Nephron (organoid): ENCODE measurements around the gene FAM114A1.

Experiments used
- H3K27ac Mint-ChIP-seq, 3 experiments: 2 replicates each; pipeline ENCODE4 v1.8.0; 2020; ENCODE audit warnings: mixed read lengths in 3 of 3, mild to moderate bottlenecking in 2 of 3, moderate library complexity in 1 of 3
- H3K27me3 Mint-ChIP-seq: 2 replicates; pipeline ENCODE4 v1.8.0; 2021; ENCODE audit warnings: low read depth, mild to moderate bottlenecking, moderate library complexity, mixed read lengths
- H3K36me3 Mint-ChIP-seq: 2 replicates; pipeline ENCODE4 v1.8.0; 2020; ENCODE audit warnings: low read depth, mixed read lengths
- H3K4me1 Mint-ChIP-seq: 2 replicates; pipeline ENCODE4 v1.8.0; 2020; ENCODE audit warnings: mixed read lengths
- H3K4me3 Mint-ChIP-seq, 3 experiments: 2 replicates each; pipeline ENCODE4 v1.8.0; 2020; ENCODE audit warnings: mild to moderate bottlenecking in 3 of 3, mixed read lengths in 3 of 3, moderate library complexity in 2 of 3
- H3K9me3 Mint-ChIP-seq: 2 replicates; pipeline ENCODE4 v1.8.0; 2020; ENCODE audit warnings: mixed read lengths
- CTCF ChIP-seq, 3 experiments: fragments of 200-600 bp; sonication (generic); IDR thresholded peaks; one replicate each; pipeline ENCODE4 v1.5.0; 2021; ENCODE audit warnings: antibody characterized with exemption in 3 of 3; ENCODE audit not compliant: unreplicated experiment in 3 of 3

Gene FAM114A1

GRCh38 chr4:38965866-38966265 is 98.3 kb downstream of the FAM114A1 start:
- Mint-ChIP-seq H3K4me1 (no peaks in the 10 kb centered on the region), H3K36me3 (no peaks in the 10 kb centered on the region), H3K27ac (no peak overlapping the region), H3K27me3 (no peaks in the 10 kb centered on the region), H3K9me3 (peaks cover 5% of the 10 kb centered on the region), H3K4me3 (no peak overlapping the region)
- no peak for TF ChIP-seq CTCF (IDR thresholded peaks at IDR 0.05; ENCODE audit: unreplicated experiment in 3 of 3)

DNA sequence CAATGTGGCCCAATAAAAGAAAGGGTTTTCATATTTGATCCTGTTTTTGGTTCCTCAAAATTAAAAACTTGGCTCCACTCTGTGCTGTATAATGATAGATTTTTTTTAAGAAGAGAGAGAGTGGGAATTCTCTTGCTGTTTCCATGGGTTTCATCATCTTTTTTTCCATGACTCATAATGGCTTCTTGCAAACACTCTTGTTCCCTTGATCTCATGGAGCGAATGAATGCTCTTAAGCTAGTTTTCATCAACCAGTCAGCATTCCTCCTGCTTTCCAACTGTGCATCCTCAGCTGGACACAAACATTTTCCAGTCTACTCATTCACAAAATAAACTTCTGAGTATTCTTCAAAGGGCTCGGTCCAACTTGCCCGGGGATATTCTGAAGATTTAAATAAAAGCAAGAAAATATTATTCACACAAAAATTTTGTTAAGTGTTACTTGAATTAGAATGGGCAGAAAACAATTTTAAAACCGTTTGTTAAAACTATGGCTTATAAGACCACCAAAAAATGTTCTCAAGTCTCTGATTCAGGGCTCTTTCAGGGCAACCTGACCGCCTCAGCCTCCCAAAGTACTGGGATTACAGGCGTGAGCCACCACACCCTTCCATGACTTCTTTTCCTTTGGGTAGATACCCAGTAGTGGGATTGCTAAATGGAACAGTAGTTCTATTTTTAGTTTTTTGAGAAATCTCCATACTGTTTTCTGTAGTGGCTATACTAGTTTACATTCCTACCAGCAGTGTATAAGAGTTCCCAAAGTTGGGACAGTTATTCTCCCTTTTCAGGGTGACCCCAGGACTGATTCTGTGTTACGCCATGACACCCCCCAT is 99.9 kb downstream of the FAM114A1 start:
- H3K9me3 Mint-ChIP-seq = no peaks in the 10 kb centered on the region
- no peak overlapping the region for H3K4me3 Mint-ChIP-seq
- no peaks in the 10 kb centered on the region for H3K4me1 Mint-ChIP-seq
- TF ChIP-seq CTCF (IDR thresholded peaks at IDR 0.05; ENCODE audit: unreplicated experiment in 3 of 3) = no peak
- H3K27me3 Mint-ChIP-seq = no peaks in the 10 kb centered on the region
- H3K27ac Mint-ChIP-seq = no peak overlapping the region
- H3K36me3 Mint-ChIP-seq = no peaks in the 10 kb centered on the region

GRCh38 chr4:38968668-38969067 is 101.1 kb downstream of the FAM114A1 start:
- Mint-ChIP-seq H3K4me3 (no peak overlapping the region), H3K27me3 (no peaks in the 10 kb centered on the region), H3K4me1 (no peaks in the 10 kb centered on the region), H3K9me3 (no peaks in the 10 kb centered on the region), H3K27ac (no peak overlapping the region), H3K36me3 (no peaks in the 10 kb centered on the region)
- no peak for TF ChIP-seq CTCF (IDR thresholded peaks at IDR 0.05; ENCODE audit: unreplicated experiment in 3 of 3)

- Mint-ChIP-seq H3K4me3 (no peak overlapping the region), H3K36me3 (no peaks in the 10 kb centered on the region), H3K27ac (no peak overlapping the region), H3K9me3 (no peaks in the 10 kb centered on the region), H3K27me3 (no peaks in the 10 kb centered on the region), H3K4me1 (no peaks in the 10 kb centered on the region)
- no peak for TF ChIP-seq CTCF (IDR thresholded peaks at IDR 0.05; ENCODE audit: unreplicated experiment in 3 of 3)
Observed at GRCh38 chr4:38976308-38976707, 108.7 kb downstream of the FAM114A1 start.

DNA sequence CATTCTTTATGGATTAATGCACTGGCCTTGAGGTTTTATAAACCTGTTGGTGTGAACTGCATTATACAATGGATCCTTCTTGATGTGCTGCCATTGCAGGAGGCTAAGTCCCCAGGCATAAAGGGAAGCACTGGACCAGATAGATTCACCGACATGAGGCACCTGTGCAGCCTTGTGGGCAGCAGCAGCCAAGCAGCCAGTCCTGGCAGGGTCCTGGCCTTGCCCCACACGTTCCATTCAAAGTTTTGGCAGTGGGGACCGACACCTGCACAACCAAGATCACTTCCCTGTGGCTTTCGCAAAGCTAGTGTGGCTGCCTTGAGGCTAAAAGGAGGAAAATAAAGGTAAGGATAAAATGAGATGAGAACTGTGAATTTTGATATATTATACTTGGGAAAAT is 111.5 kb downstream of the FAM114A1 start:
- no peak for TF ChIP-seq CTCF (IDR thresholded peaks at IDR 0.05; ENCODE audit: unreplicated experiment in 3 of 3)
- peaks cover 10% of the 10 kb centered on the region for H3K4me1 Mint-ChIP-seq
- no peaks in the 10 kb centered on the region for H3K27me3 Mint-ChIP-seq
- H3K27ac Mint-ChIP-seq = no peak overlapping the region
- no peaks in the 10 kb centered on the region for H3K36me3 Mint-ChIP-seq
- H3K4me3 Mint-ChIP-seq = no peak overlapping the region
- H3K9me3 Mint-ChIP-seq = no peaks in the 10 kb centered on the region
